DND-41 (cell line): Measurements from ENCODE around the gene THSD4.

Source experiments
- CTCF ChIP-seq: IDR thresholded peaks from 2 replicates; pipeline ENCODE4 v1.5.1; 2012; ENCODE audit warnings: borderline replicate concordance, low read length, moderate library complexity, mild to moderate bottlenecking; ENCODE audit not compliant: poor library complexity, severe bottlenecking; ENCODE audit errors: extremely low read depth
- EZH2 ChIP-seq: IDR thresholded peaks from 3 replicates; pipeline ENCODE4 v1.6.1; 2012; ENCODE audit warnings: borderline replicate concordance, low read depth, mild to moderate bottlenecking, moderate library complexity, low read length, inconsistent platforms; ENCODE audit not compliant: severe bottlenecking

GRCh38 chr15:71192816-71193215 is 77.5 kb downstream of the THSD4 start:
- no peak for TF ChIP-seq CTCF
- TF ChIP-seq EZH2, result no peak
